Cardiac muscle cell (in vitro differentiated cells and primary cell): ENCODE data around the gene UBE4A. TPM values are rescaled to one million over a fixed set of nuclear protein-coding genes. Genes with fewer than 3 reads are reported as not detected.

Source experiments
- DNase-seq, 2 donors: peaks; one replicate each; pipeline versions ENCODE4 v3.0.0 to v3.0.0-alpha.2; 2010 to 2017; ENCODE audit warnings: low read depth in 1 of 2, low spot score in 1 of 2
- H3K27ac ChIP-seq: fragments of 200-600 bp; sonication (generic); 2 replicates; pipeline ENCODE4 v1.5.1; 2016
- H3K27me3 ChIP-seq: fragments of 200-600 bp; sonication (generic); 2 replicates; pipeline ENCODE4 v1.6.0; 2016; ENCODE audit warnings: control low read depth
- H3K36me3 ChIP-seq: fragments of 200-600 bp; sonication (generic); 2 replicates; pipeline ENCODE4 v1.5.1; 2016; ENCODE audit warnings: control low read depth
- H3K4me1 ChIP-seq: fragments of 200-600 bp; sonication (generic); 2 replicates; pipeline ENCODE4 v1.8.1; 2017; ENCODE audit warnings: low read depth, mild to moderate bottlenecking, mixed run types
- H3K4me3 ChIP-seq: fragments of 200-600 bp; sonication (generic); 2 replicates; pipeline ENCODE4 v1.5.1; 2016; ENCODE audit warnings: mild to moderate bottlenecking
- H3K9me3 ChIP-seq: fragments of 200-600 bp; sonication (generic); 2 replicates; pipeline ENCODE4 v1.5.1; 2017; ENCODE audit warnings: low read depth, mild to moderate bottlenecking, control low read depth
- polyA plus RNA-seq: library from polyadenylated mRNA; unstranded; fragments of >200 nt; fragmentation: Nextera tagmentation; extraction: Ambion mirVana; gene quantifications from 2 replicates; pipeline ENCODE4 v1.2.1, GENCODE V29; 2016
- total RNA-seq: library from RNA; depleted of rRNA; stranded (reverse); fragments of >200 nt; gene quantifications from 2 replicates; pipeline ENCODE4 v1.2.3, GENCODE V29; 2016
- TF ChIP-seq, protein P1 (sequence below): IDR thresholded peaks from 2 replicates; pipeline ENCODE4 v1.5.1; 2012; ENCODE audit warnings: low read depth, mild to moderate bottlenecking, low read length

The UBE4A gene, protein sequence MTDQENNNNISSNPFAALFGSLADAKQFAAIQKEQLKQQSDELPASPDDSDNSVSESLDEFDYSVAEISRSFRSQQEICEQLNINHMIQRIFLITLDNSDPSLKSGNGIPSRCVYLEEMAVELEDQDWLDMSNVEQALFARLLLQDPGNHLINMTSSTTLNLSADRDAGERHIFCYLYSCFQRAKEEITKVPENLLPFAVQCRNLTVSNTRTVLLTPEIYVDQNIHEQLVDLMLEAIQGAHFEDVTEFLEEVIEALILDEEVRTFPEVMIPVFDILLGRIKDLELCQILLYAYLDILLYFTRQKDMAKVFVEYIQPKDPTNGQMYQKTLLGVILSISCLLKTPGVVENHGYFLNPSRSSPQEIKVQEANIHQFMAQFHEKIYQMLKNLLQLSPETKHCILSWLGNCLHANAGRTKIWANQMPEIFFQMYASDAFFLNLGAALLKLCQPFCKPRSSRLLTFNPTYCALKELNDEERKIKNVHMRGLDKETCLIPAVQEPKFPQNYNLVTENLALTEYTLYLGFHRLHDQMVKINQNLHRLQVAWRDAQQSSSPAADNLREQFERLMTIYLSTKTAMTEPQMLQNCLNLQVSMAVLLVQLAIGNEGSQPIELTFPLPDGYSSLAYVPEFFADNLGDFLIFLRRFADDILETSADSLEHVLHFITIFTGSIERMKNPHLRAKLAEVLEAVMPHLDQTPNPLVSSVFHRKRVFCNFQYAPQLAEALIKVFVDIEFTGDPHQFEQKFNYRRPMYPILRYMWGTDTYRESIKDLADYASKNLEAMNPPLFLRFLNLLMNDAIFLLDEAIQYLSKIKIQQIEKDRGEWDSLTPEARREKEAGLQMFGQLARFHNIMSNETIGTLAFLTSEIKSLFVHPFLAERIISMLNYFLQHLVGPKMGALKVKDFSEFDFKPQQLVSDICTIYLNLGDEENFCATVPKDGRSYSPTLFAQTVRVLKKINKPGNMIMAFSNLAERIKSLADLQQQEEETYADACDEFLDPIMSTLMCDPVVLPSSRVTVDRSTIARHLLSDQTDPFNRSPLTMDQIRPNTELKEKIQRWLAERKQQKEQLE
- total RNA-seq, result 23.6 and 25.9 TPM in 2 replicates
- polyA plus RNA-seq, result 17.4 and 26.6 TPM in 2 replicates

DNA sequence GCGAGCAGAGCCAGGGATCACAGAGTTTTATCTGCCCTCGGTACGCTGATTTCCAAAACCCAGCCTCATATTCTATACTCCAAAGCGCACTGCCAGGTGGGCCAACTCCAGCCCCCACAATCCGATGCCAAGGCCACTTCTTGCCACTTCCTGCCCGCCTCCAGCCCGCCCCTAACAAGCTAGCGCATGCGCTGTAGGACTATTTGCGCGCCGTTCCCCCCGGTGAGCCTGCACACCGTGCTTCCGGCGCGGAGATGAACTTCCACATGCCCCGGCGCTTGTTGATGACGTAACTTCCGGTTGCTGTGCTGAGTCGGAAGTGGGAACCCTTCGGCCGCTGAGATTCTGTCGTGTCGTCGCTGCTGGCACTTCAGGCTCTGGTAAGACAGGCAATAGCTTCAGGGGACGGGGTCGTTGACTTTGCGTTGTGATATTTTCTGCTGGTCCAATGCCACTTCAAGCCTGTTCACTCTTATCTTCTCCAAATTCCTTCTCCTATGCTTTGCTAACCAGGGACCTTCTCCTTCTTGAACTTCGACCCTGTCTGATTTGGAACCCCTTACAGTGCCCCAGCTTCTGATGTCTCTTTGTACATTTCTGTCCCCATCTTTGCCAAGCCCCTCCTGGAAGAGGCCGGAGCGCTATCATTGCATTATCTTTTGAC lies at the start of gene UBE4A:
UBE4A (plus strand) TSS at position 306 of the 664 bp plus-strand sequence. CDS start 5,481 bp downstream, outside the sequence.
- DNase-seq, result peak; percentile 96 to 97
- peak within 1 kb of the TSS; percentile 82 for H3K4me3 ChIP-seq
- H3K4me1 ChIP-seq, result no peaks in the 10 kb centered on the region
- TF ChIP-seq, protein P1, sequence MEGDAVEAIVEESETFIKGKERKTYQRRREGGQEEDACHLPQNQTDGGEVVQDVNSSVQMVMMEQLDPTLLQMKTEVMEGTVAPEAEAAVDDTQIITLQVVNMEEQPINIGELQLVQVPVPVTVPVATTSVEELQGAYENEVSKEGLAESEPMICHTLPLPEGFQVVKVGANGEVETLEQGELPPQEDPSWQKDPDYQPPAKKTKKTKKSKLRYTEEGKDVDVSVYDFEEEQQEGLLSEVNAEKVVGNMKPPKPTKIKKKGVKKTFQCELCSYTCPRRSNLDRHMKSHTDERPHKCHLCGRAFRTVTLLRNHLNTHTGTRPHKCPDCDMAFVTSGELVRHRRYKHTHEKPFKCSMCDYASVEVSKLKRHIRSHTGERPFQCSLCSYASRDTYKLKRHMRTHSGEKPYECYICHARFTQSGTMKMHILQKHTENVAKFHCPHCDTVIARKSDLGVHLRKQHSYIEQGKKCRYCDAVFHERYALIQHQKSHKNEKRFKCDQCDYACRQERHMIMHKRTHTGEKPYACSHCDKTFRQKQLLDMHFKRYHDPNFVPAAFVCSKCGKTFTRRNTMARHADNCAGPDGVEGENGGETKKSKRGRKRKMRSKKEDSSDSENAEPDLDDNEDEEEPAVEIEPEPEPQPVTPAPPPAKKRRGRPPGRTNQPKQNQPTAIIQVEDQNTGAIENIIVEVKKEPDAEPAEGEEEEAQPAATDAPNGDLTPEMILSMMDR, result no peak
- H3K36me3 ChIP-seq, result no peaks in the 10 kb centered on the region
- H3K27me3 ChIP-seq, result peaks cover 25% of the 10 kb centered on the region
- peak within 1 kb of the TSS; percentile 46 for H3K27ac ChIP-seq
- no peaks in the 10 kb centered on the region for H3K9me3 ChIP-seq

DNA sequence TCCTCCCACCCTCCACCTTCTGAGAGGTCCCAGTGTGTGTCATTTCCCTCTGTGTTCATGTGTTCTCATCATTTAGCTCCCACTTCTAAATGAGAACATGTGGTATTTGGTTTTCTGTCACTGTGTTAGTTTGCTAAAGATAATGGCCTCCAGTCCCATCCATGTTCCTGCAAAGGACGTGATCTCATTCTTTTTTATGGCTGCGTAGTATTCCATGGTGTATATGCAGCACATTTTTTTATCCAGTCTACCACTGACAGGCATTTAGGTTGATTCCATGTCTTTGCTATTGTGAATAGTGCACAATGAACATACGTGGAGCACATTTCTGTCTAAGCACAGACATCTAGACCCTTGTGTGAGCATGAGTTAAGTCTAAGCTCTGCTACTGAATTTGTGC lies 49.1 kb upstream of the UBE4A start:
- H3K27me3 ChIP-seq, result peaks cover 3% of the 10 kb centered on the region
- no peak for DNase-seq
- TF ChIP-seq, protein P1, result no peak
- H3K36me3 ChIP-seq, result no peaks in the 10 kb centered on the region
- no peaks in the 10 kb centered on the region for H3K9me3 ChIP-seq
- no peaks in the 10 kb centered on the region for H3K4me1 ChIP-seq
- no peak overlapping the region for H3K4me3 ChIP-seq
- H3K27ac ChIP-seq, result no peak overlapping the region

DNA sequence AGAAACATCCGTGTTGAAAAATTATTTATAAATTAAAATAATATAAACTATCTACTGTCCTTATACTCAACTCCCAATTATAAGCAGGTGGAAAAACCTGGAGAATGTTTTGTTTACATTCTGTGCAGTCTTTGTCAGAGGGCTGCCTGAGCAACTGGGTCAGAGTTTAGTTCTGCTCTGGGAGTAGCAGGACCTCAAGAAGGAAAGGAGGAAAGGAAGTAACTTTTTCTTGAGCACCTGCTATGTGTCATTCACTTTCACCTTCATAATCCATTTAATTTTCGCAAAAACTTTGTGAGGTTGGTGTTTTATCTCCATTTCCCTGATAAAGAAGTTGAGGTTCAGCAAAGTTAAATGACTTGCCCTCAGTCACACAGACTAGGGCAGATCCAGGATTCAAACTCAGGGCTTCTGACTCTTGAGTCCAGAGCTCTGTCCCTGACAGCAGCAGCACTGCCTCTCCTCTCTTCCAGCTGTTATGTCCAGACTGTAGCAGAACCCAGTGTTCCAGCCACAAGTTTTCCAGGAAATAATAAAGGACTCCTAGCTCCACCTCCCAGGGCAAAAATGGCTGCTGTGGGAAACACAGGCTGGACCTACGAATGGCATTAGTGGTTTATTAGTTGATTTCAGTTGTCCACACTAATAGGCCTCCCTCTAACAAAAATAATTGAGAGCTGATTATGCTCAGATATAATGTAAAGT lies 48.5 kb upstream of the UBE4A start:
- Histone ChIP-seq H3K36me3 (no peaks in the 10 kb centered on the region), H3K27me3 (peaks cover 3% of the 10 kb centered on the region), H3K9me3 (no peaks in the 10 kb centered on the region), H3K4me3 (no peak overlapping the region), H3K27ac (no peak overlapping the region), H3K4me1 (no peaks in the 10 kb centered on the region)
- no peak for DNase-seq
- TF ChIP-seq, protein P1, result no peak

DNA sequence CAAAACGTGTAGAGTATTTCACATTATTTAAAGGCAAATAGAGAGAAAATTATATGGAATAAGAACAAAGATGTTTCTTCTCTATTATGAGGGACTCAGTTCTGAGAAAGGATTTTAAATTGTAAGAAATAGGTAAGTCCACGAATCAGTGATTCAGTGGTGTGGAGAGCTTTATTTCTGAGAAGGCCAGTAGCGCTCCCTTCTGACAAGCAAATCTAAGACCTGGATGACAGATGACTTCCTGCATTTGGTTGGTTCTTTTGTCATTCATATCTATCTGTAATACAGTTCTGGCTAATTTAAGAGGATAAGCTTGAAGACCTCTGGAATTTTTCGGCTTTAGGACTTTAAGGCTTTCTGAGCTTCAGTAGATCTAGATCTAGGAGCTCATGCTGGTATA lies 47.9 kb upstream of the UBE4A start:
- H3K9me3 ChIP-seq, result no peaks in the 10 kb centered on the region
- no peak overlapping the region for H3K27ac ChIP-seq
- no peak for DNase-seq
- no peaks in the 10 kb centered on the region for H3K36me3 ChIP-seq
- H3K4me3 ChIP-seq, result no peak overlapping the region
- TF ChIP-seq, protein P1, result no peak
- peaks cover 3% of the 10 kb centered on the region for H3K27me3 ChIP-seq
- H3K4me1 ChIP-seq, result no peaks in the 10 kb centered on the region
